Stomach (tissue), 4 donors: ENCODE results near the gene GPR153.

Source experiments
- POLR2A ChIP-seq, 4 donors: fragments of 450-650 bp; IDR thresholded peaks; one replicate each; pipeline ENCODE4 v1.6.1; 2016; ENCODE audit warnings: antibody characterized with exemption in 4 of 4, control low read depth in 2 of 4, mild to moderate bottlenecking in 1 of 4, moderate library complexity in 1 of 4
- POLR2AphosphoS5 ChIP-seq, 3 donors: sonication (generic); formaldehyde crosslinking; IDR thresholded peaks; one replicate each; pipeline ENCODE4 v1.6.1; 2016; ENCODE audit warnings: antibody characterized with exemption in 3 of 3
- TF ChIP-seq, protein P1 (sequence below), 7 experiments: fragments of 450-650 bp in 4 of 7; fragments of 200-600 bp in 3 of 7; sonication (generic) in 3 of 7; IDR thresholded peaks; one replicate each; pipeline ENCODE4 v1.5.1; 2016 to 2019; ENCODE audit warnings: antibody characterized with exemption in 7 of 7, control low read depth in 2 of 7, mild to moderate bottlenecking in 1 of 7

GRCh38 chr1:6202256-6202655, 58.6 kb downstream of the GPR153 start:
- TF ChIP-seq POLR2AphosphoS5 (IDR thresholded peaks at IDR 0.05) (no peak), POLR2A (IDR thresholded peaks at IDR 0.05) (no peak)
- TF ChIP-seq, protein P1, sequence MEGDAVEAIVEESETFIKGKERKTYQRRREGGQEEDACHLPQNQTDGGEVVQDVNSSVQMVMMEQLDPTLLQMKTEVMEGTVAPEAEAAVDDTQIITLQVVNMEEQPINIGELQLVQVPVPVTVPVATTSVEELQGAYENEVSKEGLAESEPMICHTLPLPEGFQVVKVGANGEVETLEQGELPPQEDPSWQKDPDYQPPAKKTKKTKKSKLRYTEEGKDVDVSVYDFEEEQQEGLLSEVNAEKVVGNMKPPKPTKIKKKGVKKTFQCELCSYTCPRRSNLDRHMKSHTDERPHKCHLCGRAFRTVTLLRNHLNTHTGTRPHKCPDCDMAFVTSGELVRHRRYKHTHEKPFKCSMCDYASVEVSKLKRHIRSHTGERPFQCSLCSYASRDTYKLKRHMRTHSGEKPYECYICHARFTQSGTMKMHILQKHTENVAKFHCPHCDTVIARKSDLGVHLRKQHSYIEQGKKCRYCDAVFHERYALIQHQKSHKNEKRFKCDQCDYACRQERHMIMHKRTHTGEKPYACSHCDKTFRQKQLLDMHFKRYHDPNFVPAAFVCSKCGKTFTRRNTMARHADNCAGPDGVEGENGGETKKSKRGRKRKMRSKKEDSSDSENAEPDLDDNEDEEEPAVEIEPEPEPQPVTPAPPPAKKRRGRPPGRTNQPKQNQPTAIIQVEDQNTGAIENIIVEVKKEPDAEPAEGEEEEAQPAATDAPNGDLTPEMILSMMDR (IDR thresholded peaks at IDR 0.05) = no peak
